Measurements from ENCODE around the gene INSC. TPM values are rescaled to one million over a fixed set of nuclear protein-coding genes. Genes with fewer than 3 reads are reported as not detected.

The INSC gene
- total and polyA plus RNA-seq, 2 of the 13 experiments (the other 11 are each of a cell fraction or from before 2014, with no cell fraction given), result 0.09 TPM; not detected in 1

DNA sequence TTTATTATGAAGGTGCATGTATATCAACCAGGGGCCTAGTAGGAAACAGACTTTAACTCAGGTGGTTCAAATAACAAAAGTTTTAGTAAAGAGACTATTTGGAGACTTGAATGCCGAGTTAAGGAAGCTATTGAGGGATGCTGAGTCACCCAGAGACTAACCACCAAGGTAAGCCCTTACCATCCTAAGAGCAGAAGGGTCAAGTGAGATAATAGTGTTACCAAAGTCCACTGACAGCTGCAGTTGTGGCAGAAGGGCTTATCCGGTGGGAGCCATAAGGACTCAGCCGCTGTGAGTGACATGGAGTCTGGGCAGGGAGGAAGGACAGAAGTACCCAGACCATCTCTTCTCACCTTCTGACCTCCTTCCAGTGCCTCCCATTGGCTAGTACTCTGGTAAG is 134.0 kb downstream of the INSC start:
- Histone ChIP-seq H3K9me3 (ENCODE audit: low read length) (no peaks in the 10 kb centered on the region), H3K27ac (ENCODE audit: extremely low read length, insufficient read depth, low read length) (no peak overlapping the region), H3K4me3 (replicated peaks in 1 of 3; ENCODE audit: insufficient read depth in 1 of 3, low read depth in 2 of 3, low read length in 3 of 3) (no peak overlapping the region), H3K36me3 (replicated peaks in 1 of 2; ENCODE audit: control insufficient read depth in 1 of 2, insufficient read depth in 2 of 2, low read length in 2 of 2) (no peaks in the 10 kb centered on the region), H4K20me1 (ENCODE audit: insufficient read depth, low read length) (no peaks in the 10 kb centered on the region), H3K4me2 (ENCODE audit: low read depth, low read length) (no peak overlapping the region), H3K79me2 (ENCODE audit: insufficient read depth, low read length) (no peaks in the 10 kb centered on the region), H3K27me3 (ENCODE audit: control insufficient read depth in 1 of 2, insufficient read depth in 2 of 2, low read length in 2 of 2) (no peaks in the 10 kb centered on the region), H2AFZ (ENCODE audit: low read length) (no peak overlapping the region), H3K4me1 (ENCODE audit: insufficient read depth, low read length) (no peaks in the 10 kb centered on the region), H3K9ac (ENCODE audit: insufficient read depth, low read depth, low read length) (no peak overlapping the region)
- in situ Hi-C loops (cut with HindIII; ENCODE audit: extremely low pct_ligation_motif_present, low pct_unique_long_range_greater_than_20kb), result no loop called here
- ATAC-seq, result no peak
- POLR2A ChIA-PET, result no interaction called here
- no peak for DNase-seq (ENCODE audit: low spot score)
- intact Hi-C loops (cut with micrococcal nuclease; ENCODE audit: unreplicated experiment), result no loop called here
- no peak for FAIRE-seq
- no TSS peak for BruUV-seq (replicated peaks)
- CTCF ChIA-PET (ENCODE audit: low intra/inter-chr PET ratio, low total read pairs), result no interaction called here
- WGBS (ENCODE audit: low lambda C conversion rate), result 8% methylated on average over 3 of the region's 3 CpGs
- TF ChIP-seq MAFK (conservative IDR thresholded peaks at IDR 0.05 in 1 of 2, IDR thresholded peaks at IDR 0.05 in 1 of 2; ENCODE audit: low read length in 2 of 2), result no peak

DNA sequence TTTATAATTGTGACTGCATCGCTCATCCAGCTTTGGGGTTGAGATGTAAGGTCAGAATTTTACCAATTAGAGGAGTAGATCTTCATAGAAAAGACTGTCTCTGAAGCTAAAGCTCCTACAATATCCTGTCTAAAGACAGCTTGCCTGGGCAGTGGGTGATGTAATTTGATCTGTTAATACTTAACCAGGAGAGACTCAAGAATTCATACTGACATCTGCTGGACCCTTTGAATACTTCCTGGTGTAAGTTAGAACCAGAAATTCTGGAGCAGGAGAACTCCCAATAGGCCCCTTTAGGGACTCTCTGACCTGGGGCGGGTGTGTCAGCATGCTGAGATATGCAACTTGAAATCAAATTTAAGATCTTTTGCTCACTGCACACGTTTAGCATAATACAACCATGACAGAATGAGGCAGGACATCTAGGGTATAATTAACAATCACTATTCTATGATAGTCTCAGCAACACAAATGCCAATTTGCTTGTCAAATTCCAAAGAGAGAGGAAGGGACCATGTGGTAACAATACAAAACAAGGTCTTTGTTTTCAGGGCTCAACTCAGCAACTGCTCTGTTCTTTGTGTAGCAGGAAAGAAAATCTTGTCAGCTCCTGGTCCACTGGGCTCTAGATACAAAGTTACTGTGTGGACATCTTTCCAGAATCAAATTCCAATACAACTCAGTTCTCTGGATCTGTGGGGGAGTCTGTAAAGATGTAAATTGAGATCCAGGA is 143.9 kb downstream of the INSC start:
- DNase-seq (ENCODE audit: low spot score) (peak; percentile 62), ATAC-seq (peak; percentile 92), FAIRE-seq (peak; percentile 18)
- intact Hi-C loops (cut with micrococcal nuclease; ENCODE audit: unreplicated experiment) (loop anchor here (1.0 kb wide), 1 partner anchor 44 kb away; no protein-coding TSS in a partner anchor), in situ Hi-C loops (cut with HindIII; ENCODE audit: extremely low pct_ligation_motif_present, low pct_unique_long_range_greater_than_20kb) (no loop called here)
- Histone ChIP-seq H3K9me3 (ENCODE audit: low read length) (no peaks in the 10 kb centered on the region), H3K9ac (ENCODE audit: insufficient read depth, low read depth, low read length) (no peak overlapping the region), H4K20me1 (ENCODE audit: insufficient read depth, low read length) (no peaks in the 10 kb centered on the region), H3K4me1 (ENCODE audit: insufficient read depth, low read length) (no peaks in the 10 kb centered on the region), H2AFZ (ENCODE audit: low read length) (no peak overlapping the region), H3K79me2 (ENCODE audit: insufficient read depth, low read length) (no peaks in the 10 kb centered on the region), H3K4me2 (ENCODE audit: low read depth, low read length) (no peak overlapping the region), H3K27me3 (ENCODE audit: control insufficient read depth in 1 of 2, insufficient read depth in 2 of 2, low read length in 2 of 2) (no peaks in the 10 kb centered on the region), H3K27ac (ENCODE audit: extremely low read length, insufficient read depth, low read length) (no peak overlapping the region), H3K4me3 (replicated peaks in 1 of 3; ENCODE audit: insufficient read depth in 1 of 3, low read depth in 2 of 3, low read length in 3 of 3) (no peak overlapping the region), H3K36me3 (replicated peaks in 1 of 2; ENCODE audit: control insufficient read depth in 1 of 2, insufficient read depth in 2 of 2, low read length in 2 of 2) (no peaks in the 10 kb centered on the region)
- WGBS (ENCODE audit: low lambda C conversion rate), result 2% methylated on average over 3 of the region's 3 CpGs
- ChIA-PET CTCF (ENCODE audit: low intra/inter-chr PET ratio, low total read pairs) (no interaction called here), POLR2A (no interaction called here)
- BruUV-seq (replicated peaks), result no TSS peak
- TF ChIP-seq HDAC6 (IDR thresholded peaks at IDR 0.05; ENCODE audit: low read depth, low read length) (no peak), ELF3 (CRISPR knock-in tag; IDR thresholded peaks at IDR 0.05) (peak; percentile 62), SIX1 (CRISPR knock-in tag; IDR thresholded peaks at IDR 0.05; ENCODE audit: borderline replicate concordance) (peak; percentile 73; the same call in 1 of the 2 replicates), HNRNPUL1 (IDR thresholded peaks at IDR 0.05; ENCODE audit: low read depth, low read length) (peak; percentile 54; the same call in 1 of the 2 replicates)
- TF ChIP-seq, protein P1, sequence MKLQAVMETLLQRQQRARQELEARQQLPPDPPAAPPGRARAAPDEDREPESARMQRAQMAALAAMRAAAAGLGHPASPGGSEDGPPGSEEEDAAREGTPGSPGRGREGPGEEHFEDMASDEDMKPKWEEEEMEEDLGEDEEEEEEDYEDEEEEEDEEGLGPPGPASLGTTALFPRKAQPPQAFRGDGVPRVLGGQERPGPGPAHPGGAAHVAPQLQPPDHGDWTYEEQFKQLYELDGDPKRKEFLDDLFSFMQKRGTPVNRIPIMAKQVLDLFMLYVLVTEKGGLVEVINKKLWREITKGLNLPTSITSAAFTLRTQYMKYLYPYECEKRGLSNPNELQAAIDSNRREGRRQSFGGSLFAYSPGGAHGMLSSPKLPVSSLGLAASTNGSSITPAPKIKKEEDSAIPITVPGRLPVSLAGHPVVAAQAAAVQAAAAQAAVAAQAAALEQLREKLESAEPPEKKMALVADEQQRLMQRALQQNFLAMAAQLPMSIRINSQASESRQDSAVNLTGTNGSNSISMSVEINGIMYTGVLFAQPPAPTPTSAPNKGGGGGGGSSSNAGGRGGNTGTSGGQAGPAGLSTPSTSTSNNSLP (IDR thresholded peaks at IDR 0.05; ENCODE audit: low read depth, low read length), result 0 out of 2 replicates have a peak, but pooled peaks have one; percentile 53
- TF ChIP-seq, protein P2, sequence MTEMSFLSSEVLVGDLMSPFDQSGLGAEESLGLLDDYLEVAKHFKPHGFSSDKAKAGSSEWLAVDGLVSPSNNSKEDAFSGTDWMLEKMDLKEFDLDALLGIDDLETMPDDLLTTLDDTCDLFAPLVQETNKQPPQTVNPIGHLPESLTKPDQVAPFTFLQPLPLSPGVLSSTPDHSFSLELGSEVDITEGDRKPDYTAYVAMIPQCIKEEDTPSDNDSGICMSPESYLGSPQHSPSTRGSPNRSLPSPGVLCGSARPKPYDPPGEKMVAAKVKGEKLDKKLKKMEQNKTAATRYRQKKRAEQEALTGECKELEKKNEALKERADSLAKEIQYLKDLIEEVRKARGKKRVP (CRISPR knock-in tag; IDR thresholded peaks at IDR 0.05), result 0 out of 4 replicates have a peak, but pooled peaks of 1 of the 2 experiments have one; percentile 35
- TF ChIP-seq, protein P3, sequence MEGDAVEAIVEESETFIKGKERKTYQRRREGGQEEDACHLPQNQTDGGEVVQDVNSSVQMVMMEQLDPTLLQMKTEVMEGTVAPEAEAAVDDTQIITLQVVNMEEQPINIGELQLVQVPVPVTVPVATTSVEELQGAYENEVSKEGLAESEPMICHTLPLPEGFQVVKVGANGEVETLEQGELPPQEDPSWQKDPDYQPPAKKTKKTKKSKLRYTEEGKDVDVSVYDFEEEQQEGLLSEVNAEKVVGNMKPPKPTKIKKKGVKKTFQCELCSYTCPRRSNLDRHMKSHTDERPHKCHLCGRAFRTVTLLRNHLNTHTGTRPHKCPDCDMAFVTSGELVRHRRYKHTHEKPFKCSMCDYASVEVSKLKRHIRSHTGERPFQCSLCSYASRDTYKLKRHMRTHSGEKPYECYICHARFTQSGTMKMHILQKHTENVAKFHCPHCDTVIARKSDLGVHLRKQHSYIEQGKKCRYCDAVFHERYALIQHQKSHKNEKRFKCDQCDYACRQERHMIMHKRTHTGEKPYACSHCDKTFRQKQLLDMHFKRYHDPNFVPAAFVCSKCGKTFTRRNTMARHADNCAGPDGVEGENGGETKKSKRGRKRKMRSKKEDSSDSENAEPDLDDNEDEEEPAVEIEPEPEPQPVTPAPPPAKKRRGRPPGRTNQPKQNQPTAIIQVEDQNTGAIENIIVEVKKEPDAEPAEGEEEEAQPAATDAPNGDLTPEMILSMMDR (CRISPR knock-in tag; IDR thresholded peaks at IDR 0.05), result peak; percentile 26; the same call in 1 of the 2 replicates
- TF ChIP-seq, protein P4, sequence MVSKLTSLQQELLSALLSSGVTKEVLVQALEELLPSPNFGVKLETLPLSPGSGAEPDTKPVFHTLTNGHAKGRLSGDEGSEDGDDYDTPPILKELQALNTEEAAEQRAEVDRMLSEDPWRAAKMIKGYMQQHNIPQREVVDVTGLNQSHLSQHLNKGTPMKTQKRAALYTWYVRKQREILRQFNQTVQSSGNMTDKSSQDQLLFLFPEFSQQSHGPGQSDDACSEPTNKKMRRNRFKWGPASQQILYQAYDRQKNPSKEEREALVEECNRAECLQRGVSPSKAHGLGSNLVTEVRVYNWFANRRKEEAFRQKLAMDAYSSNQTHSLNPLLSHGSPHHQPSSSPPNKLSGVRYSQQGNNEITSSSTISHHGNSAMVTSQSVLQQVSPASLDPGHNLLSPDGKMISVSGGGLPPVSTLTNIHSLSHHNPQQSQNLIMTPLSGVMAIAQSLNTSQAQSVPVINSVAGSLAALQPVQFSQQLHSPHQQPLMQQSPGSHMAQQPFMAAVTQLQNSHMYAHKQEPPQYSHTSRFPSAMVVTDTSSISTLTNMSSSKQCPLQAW (CRISPR knock-in tag; IDR thresholded peaks at IDR 0.05), result peak; percentile 56; the same call in 1 of the 2 replicates

Measured in HepG2 (cell line).